SH-SY5Y (cell line): ENCODE measurements around the gene HRH1.

Experiments
- GATA2 ChIP-seq: IDR thresholded peaks from 2 replicates; pipeline ENCODE4 v1.6.1; 2011; ENCODE audit warnings: mild to moderate bottlenecking, low read depth, low read length
- GATA3 ChIP-seq: IDR thresholded peaks from 2 replicates; pipeline ENCODE4 v1.6.1; 2011; ENCODE audit warnings: low read depth, mild to moderate bottlenecking, low read length, moderate library complexity

- TF ChIP-seq GATA3 (no peak), GATA2 (no peak)
These were observed 38.7 kb upstream of the HRH1 start for GRCh38 chr3:11115548-11115947.
